Muscle layer of duodenum (tissue), 2 donors: ENCODE measurements around the gene KCND3.

Experiments used
- H3K27ac ChIP-seq: one replicate; pipeline ENCODE4 v1.7.0; 2013; ENCODE audit warnings: mild to moderate bottlenecking, low read length
- H3K27me3 ChIP-seq: one replicate; pipeline ENCODE4 v1.7.0; 2013; ENCODE audit warnings: low read depth, mild to moderate bottlenecking, control low read depth, low read length
- H3K36me3 ChIP-seq, 2 donors: one replicate each; pipeline ENCODE4 v1.7.0; 2013; ENCODE audit warnings: low read length in 2 of 2, control low read depth in 1 of 2, mild to moderate bottlenecking in 1 of 2; ENCODE audit not compliant: insufficient read depth in 2 of 2, control insufficient read depth in 1 of 2
- H3K4me1 ChIP-seq, 2 donors: one replicate each; pipeline ENCODE4 v1.7.0; 2013; ENCODE audit warnings: low read length in 2 of 2, mild to moderate bottlenecking in 2 of 2, control low read depth in 1 of 2, moderate library complexity in 1 of 2; ENCODE audit not compliant: insufficient read depth in 2 of 2, control insufficient read depth in 1 of 2
- H3K4me3 ChIP-seq, 2 donors: one replicate each; pipeline ENCODE4 v1.7.0; 2013; ENCODE audit warnings: low read length in 2 of 2, low read depth in 1 of 2, mild to moderate bottlenecking in 1 of 2
- H3K9me3 ChIP-seq, 2 donors: one replicate each; pipeline ENCODE4 v1.7.0; 2013; ENCODE audit warnings: low read length in 2 of 2, control low read depth in 1 of 2, mild to moderate bottlenecking in 1 of 2; ENCODE audit not compliant: control insufficient read depth in 1 of 2
- donor health status: healthy.

The KCND3 gene

GRCh38 chr1:111908011-111908621, 81.4 kb downstream of the KCND3 start:
- H3K27ac ChIP-seq = no peak overlapping the region
- no peaks in the 10 kb centered on the region for H3K4me1 ChIP-seq
- no peak overlapping the region for H3K4me3 ChIP-seq
- H3K36me3 ChIP-seq = no peaks in the 10 kb centered on the region
- no peaks in the 10 kb centered on the region for H3K9me3 ChIP-seq
- H3K27me3 ChIP-seq = no peaks in the 10 kb centered on the region

- no peak overlapping the region for H3K4me3 ChIP-seq
- H3K27ac ChIP-seq = no peak overlapping the region
- H3K27me3 ChIP-seq = no peaks in the 10 kb centered on the region
- no peaks in the 10 kb centered on the region for H3K36me3 ChIP-seq
- no peaks in the 10 kb centered on the region for H3K9me3 ChIP-seq
- H3K4me1 ChIP-seq = no peaks in the 10 kb centered on the region
Observed at GRCh38 chr1:111907321-111907720, 82.1 kb downstream of the KCND3 start.

- Histone ChIP-seq H3K9me3 (no peaks in the 10 kb centered on the region), H3K4me3 (no peak overlapping the region), H3K27me3 (no peaks in the 10 kb centered on the region), H3K27ac (no peak overlapping the region), H3K4me1 (no peaks in the 10 kb centered on the region), H3K36me3 (no peaks in the 10 kb centered on the region)
Observed at GRCh38 chr1:111906816-111907215, 82.7 kb downstream of the KCND3 start.

GRCh38 chr1:111906111-111906510, 83.4 kb downstream of the KCND3 start:
- Histone ChIP-seq H3K36me3 (no peaks in the 10 kb centered on the region), H3K27me3 (no peaks in the 10 kb centered on the region), H3K4me1 (no peaks in the 10 kb centered on the region), H3K4me3 (no peak overlapping the region), H3K9me3 (no peaks in the 10 kb centered on the region), H3K27ac (no peak overlapping the region)

- Histone ChIP-seq H3K27me3 (no peaks in the 10 kb centered on the region), H3K27ac (no peak overlapping the region), H3K4me3 (no peak overlapping the region), H3K4me1 (no peaks in the 10 kb centered on the region), H3K36me3 (no peaks in the 10 kb centered on the region), H3K9me3 (no peaks in the 10 kb centered on the region)
Observed at GRCh38 chr1:111904478-111905218, 84.8 kb downstream of the KCND3 start.

- no peak overlapping the region for H3K4me3 ChIP-seq
- no peak overlapping the region for H3K27ac ChIP-seq
Observed at GRCh38 chr1:111903871-111904449, 85.5 kb downstream of the KCND3 start.

GRCh38 chr1:111903148-111903870, 86.2 kb downstream of the KCND3 start:
- Histone ChIP-seq H3K9me3 (no peaks in the 10 kb centered on the region), H3K27me3 (no peaks in the 10 kb centered on the region), H3K4me1 (no peaks in the 10 kb centered on the region), H3K4me3 (no peak overlapping the region), H3K27ac (no peak overlapping the region), H3K36me3 (no peaks in the 10 kb centered on the region)

More at GRCh38 chr1:111903871-111904449, 85.5 kb downstream of the KCND3 start:
- Histone ChIP-seq H3K4me1 (no peaks in the 10 kb centered on the region), H3K9me3 (no peaks in the 10 kb centered on the region), H3K36me3 (no peaks in the 10 kb centered on the region), H3K27me3 (no peaks in the 10 kb centered on the region)

- H3K27ac ChIP-seq = no peak overlapping the region
- H3K27me3 ChIP-seq = no peaks in the 10 kb centered on the region
- no peak overlapping the region for H3K4me3 ChIP-seq
- no peaks in the 10 kb centered on the region for H3K9me3 ChIP-seq
- H3K36me3 ChIP-seq = no peaks in the 10 kb centered on the region
- no peaks in the 10 kb centered on the region for H3K4me1 ChIP-seq
Observed at GRCh38 chr1:111895469-111895868, 94.0 kb downstream of the KCND3 start.

- no peaks in the 10 kb centered on the region for H3K36me3 ChIP-seq
- no peaks in the 10 kb centered on the region for H3K4me1 ChIP-seq
- H3K4me3 ChIP-seq = no peak overlapping the region
- H3K27me3 ChIP-seq = no peaks in the 10 kb centered on the region
- H3K9me3 ChIP-seq = no peaks in the 10 kb centered on the region
- no peak overlapping the region for H3K27ac ChIP-seq
Observed at GRCh38 chr1:111895017-111895416, 94.5 kb downstream of the KCND3 start.

- no peaks in the 10 kb centered on the region for H3K9me3 ChIP-seq
- no peak overlapping the region for H3K4me3 ChIP-seq
- no peaks in the 10 kb centered on the region for H3K36me3 ChIP-seq
- H3K27ac ChIP-seq = no peak overlapping the region
- no peaks in the 10 kb centered on the region for H3K4me1 ChIP-seq
- no peaks in the 10 kb centered on the region for H3K27me3 ChIP-seq
Observed at GRCh38 chr1:111894497-111894896, 95.0 kb downstream of the KCND3 start.

GRCh38 chr1:111891566-111891965, 97.9 kb downstream of the KCND3 start:
- Histone ChIP-seq H3K27ac (no peak overlapping the region), H3K36me3 (no peaks in the 10 kb centered on the region), H3K4me1 (no peaks in the 10 kb centered on the region), H3K9me3 (no peaks in the 10 kb centered on the region), H3K27me3 (no peaks in the 10 kb centered on the region), H3K4me3 (no peak overlapping the region)
